ENCODE measurements around the gene SIVA1. TPM values are rescaled to one million over a fixed set of nuclear protein-coding genes. Genes with fewer than 3 reads are reported as not detected.

Gene SIVA1
- total and polyA plus RNA-seq, 9 of the 15 experiments (the other 6 are each of a cell fraction or from before 2014, with no cell fraction given), result 4.2 to 186 (median 54.2) TPM

- 88% methylated on average over 22 of the region's 30 CpGs for WGBS (ENCODE audit: insufficient coverage, low coverage, missing lambda C conversion rate)
- no peak for FAIRE-seq
- intact Hi-C loops (cut with micrococcal nuclease), result no loop called here
Observed at GRCh38 chr14:104758981-104759969, 6.3 kb downstream of the SIVA1 start.

More at GRCh38 chr14:104758981-104759969, 6.3 kb downstream of the SIVA1 start:
- DNase-seq (ENCODE audit: extremely low read depth in 1 of 4, low spot score in 3 of 4) (no peak), ATAC-seq (no peak)
- CTCF ChIA-PET (ENCODE audit: low intra/inter-chr PET ratio), result interaction anchor here (0.8 kb wide), 1 partner anchor 62 kb away, joined by 4 read pairs; no protein-coding TSS in a partner anchor
- Histone ChIP-seq H3K4me3 (no peak overlapping the region), H3K9me3 (replicated peaks; ENCODE audit: control insufficient read depth, insufficient read depth, low read depth, low read length) (no peaks in the 10 kb centered on the region), H4K20me1 (replicated peaks; ENCODE audit: control insufficient read depth, insufficient read depth, low read length) (0 out of 2 replicates have a peak, but pooled peaks cover 3% of the 10 kb centered on the region), H2AFZ (ENCODE audit: low read depth, low read length) (no peak overlapping the region), H3K36me3 (ENCODE audit: control insufficient read depth, insufficient read depth, low read length) (peaks cover 56% of the 10 kb centered on the region; the same call in 2 of the 3 replicates), H3K27ac (ENCODE audit: extremely low read depth, low read depth, low read length) (no peak overlapping the region), H3K27me3 (ENCODE audit: control insufficient read depth in 2 of 2, insufficient read depth in 2 of 2, low read length in 2 of 2) (no peaks in the 10 kb centered on the region), H3K4me2 (ENCODE audit: insufficient read depth, low read length) (no peak overlapping the region), H3K79me2 (ENCODE audit: control insufficient read depth, insufficient read depth, low read length) (peaks cover 12% of the 10 kb centered on the region), H3K9me1 (ENCODE audit: control insufficient read depth, insufficient read depth, low read length) (no peaks in the 10 kb centered on the region), H3K9ac (ENCODE audit: insufficient read depth in 1 of 2, low read depth in 2 of 2, low read length in 2 of 2) (no peak overlapping the region), H3K4me1 (replicated peaks in 1 of 2; ENCODE audit: control insufficient read depth in 2 of 2, insufficient read depth in 2 of 2, low read length in 2 of 2) (peaks cover 3 to 15% of the 10 kb centered on the region in 2 experiments; a peak in 3 of 5 replicates)
- POLR2A ChIA-PET, result interaction anchor here (0.6 to 1.1 kb wide), 3 partner anchors 9 to 30 kb away, joined by 3 to 4 read pairs (median 3); no protein-coding TSS in a partner anchor
- TF ChIP-seq E2F5 (CRISPR knock-in tag; IDR thresholded peaks at IDR 0.05), result no peak
- TF ChIP-seq NCOA6 (IDR thresholded peaks at IDR 0.05), result no peak
- TF ChIP-seq ZC3H4 (CRISPR knock-in tag; IDR thresholded peaks at IDR 0.05; ENCODE audit: borderline replicate concordance), result no peak
- TF ChIP-seq KLF13 (tag; IDR thresholded peaks at IDR 0.05; ENCODE audit: borderline replicate concordance, low read depth), result no peak
- TF ChIP-seq RBM17 (IDR thresholded peaks at IDR 0.05; ENCODE audit: borderline replicate concordance, low read depth, low read length), result no peak
- no peak for TF ChIP-seq ELF4 (CRISPR knock-in tag; IDR thresholded peaks at IDR 0.05)
- TF ChIP-seq ZBTB26 (CRISPR knock-in tag; IDR thresholded peaks at IDR 0.05), result no peak
- TF ChIP-seq NR2C2 (CRISPR knock-in tag; IDR thresholded peaks at IDR 0.05), result no peak
- no peak for TF ChIP-seq NR2C2 (tag; IDR thresholded peaks at IDR 0.05)
- TF ChIP-seq RREB1 (CRISPR knock-in tag; IDR thresholded peaks at IDR 0.05), result no peak
- no peak for TF ChIP-seq KDM5B (IDR thresholded peaks at IDR 0.05; ENCODE audit: insufficient replicate concordance, low read depth, low read length)
- in situ Hi-C loops (cut with MboI), result no loop called here
- no TSS peak for BruUV-seq (replicated peaks)

Measured in K562 (cell line).